GM12878 (cell line): ENCODE results near the gene RAD51AP1. TPM values are rescaled to one million over a fixed set of nuclear protein-coding genes. Genes with fewer than 3 reads are reported as not detected.

ENCODE experiments used
- ATAC-seq: fragments of 200-7000 bp; cut with Tn5 transposase; 3 replicates; pipeline ENCODE4 v1.9.1; 2020; ENCODE audit warnings: mild to moderate bottlenecking, moderate library complexity
- BruUV-seq: library from RNA; stranded (reverse); fragments of 400-500 nt; replicated peaks from 2 replicates; lab custom pipeline; 2021; lab: Mats Ljungman, UMichigan
- CTCF ChIA-PET: fragments of 300-600 bp; sonication (Branson Sonifier 250); formaldehyde crosslinking; extraction: SDS; loops from one replicate; lab custom pipeline; 2021; ENCODE audit warnings: inconsistent platforms; lab: Yijun Ruan, JAX
- POLR2A ChIA-PET: fragments of 350-600 bp; formaldehyde crosslinking; extraction: SDS; loops from one replicate; lab custom pipeline; 2021; ENCODE audit warnings: inconsistent platforms; lab: Charles Lee
- RAD21 ChIA-PET: fragments of 300-600 bp; sonication (Branson Sonifier 250); formaldehyde crosslinking; loops from one replicate; lab custom pipeline; 2023; ENCODE audit warnings: antibody characterized with exemption; ENCODE audit not compliant: unreplicated experiment; lab: Charles Lee
- SMC1A ChIA-PET: fragments of 300-600 bp; sonication (Branson Sonifier 250); formaldehyde crosslinking; loops from one replicate; lab custom pipeline; 2023; ENCODE audit not compliant: unreplicated experiment, uncharacterized antibody; lab: Charles Lee
- DNase-seq: peaks from one replicate; pipeline ENCODE4 v3.0.0-alpha.2; 2011; ENCODE audit warnings: low read depth, low spot score
- FAIRE-seq: peaks from 3 replicates; lab custom pipeline; 2011; peaks lifted over from hg19 to GRCh38; lab: Jason Lieb, UNC
- H2AFZ ChIP-seq: 2 replicates; pipeline ENCODE4 v1.6.0; 2011; ENCODE audit warnings: low read depth, low read length, control low read depth; ENCODE audit not compliant: control insufficient read depth
- H3K27ac ChIP-seq: 2 replicates; pipeline ENCODE4 v1.5.1; 2011; ENCODE audit warnings: control low read depth; ENCODE audit not compliant: control insufficient read depth, insufficient read depth
- H3K27me3 ChIP-seq, 2 experiments: replicated peaks in 1 of 2; 2 replicates each; pipeline versions ENCODE4 v1.6.0 to v1.6.1; 2011; ENCODE audit warnings: low read length in 1 of 2; ENCODE audit not compliant: control insufficient read depth in 2 of 2, insufficient read depth in 2 of 2
- H3K36me3 ChIP-seq, 2 experiments: 2 replicates each; pipeline ENCODE4 v1.5.1; 2011; ENCODE audit warnings: low read length in 1 of 2; ENCODE audit not compliant: control insufficient read depth in 2 of 2, insufficient read depth in 2 of 2
- H3K4me1 ChIP-seq: 2 replicates; pipeline ENCODE4 v1.6.1; 2011; ENCODE audit warnings: mild to moderate bottlenecking, low read length, moderate library complexity, mixed read lengths; ENCODE audit not compliant: control insufficient read depth, insufficient read depth
- H3K4me2 ChIP-seq: 2 replicates; pipeline ENCODE4 v1.6.0; 2011; ENCODE audit warnings: control low read depth; ENCODE audit not compliant: control insufficient read depth, insufficient read depth
- H3K4me3 ChIP-seq: fragments of 200-600 bp; sonication (generic); 2 replicates; pipeline ENCODE4 v1.5.1; 2016
- H3K79me2 ChIP-seq: 2 replicates; pipeline ENCODE4 v1.6.0; 2011; ENCODE audit warnings: low read length; ENCODE audit not compliant: control insufficient read depth, insufficient read depth
- H3K9ac ChIP-seq: 2 replicates; pipeline ENCODE4 v1.8.0; 2011; ENCODE audit warnings: low read length, control low read depth, mixed read lengths; ENCODE audit not compliant: control insufficient read depth, insufficient read depth
- H3K9me3 ChIP-seq: replicated peaks from 3 replicates; pipeline ENCODE4 v1.5.1; 2011; ENCODE audit warnings: mild to moderate bottlenecking, low read length; ENCODE audit not compliant: control insufficient read depth, insufficient read depth
- H4K20me1 ChIP-seq: 2 replicates; pipeline ENCODE4 v1.6.0; 2011; ENCODE audit not compliant: control insufficient read depth, insufficient read depth
- CHD1 ChIP-seq: IDR thresholded peaks from 2 replicates; pipeline ENCODE4 v1.6.1; 2012; ENCODE audit warnings: low read depth, low read length, improper control_type of control experiment
- ESRRA ChIP-seq: IDR thresholded peaks from 2 replicates; pipeline ENCODE4 v1.6.1; 2012; ENCODE audit warnings: mild to moderate bottlenecking, low read length, improper control_type of control experiment
- HCFC1 ChIP-seq: fragments of 150-350 bp; IDR thresholded peaks from 2 replicates; pipeline ENCODE4 v1.6.1; 2014; ENCODE audit warnings: low read length
- IRF3 ChIP-seq: fragments of 450-650 bp; IDR thresholded peaks from 2 replicates; pipeline ENCODE4 v1.6.1; 2014; ENCODE audit warnings: mild to moderate bottlenecking
- NFIC ChIP-seq: IDR thresholded peaks from 2 replicates; pipeline ENCODE4 v1.6.1; 2012; ENCODE audit warnings: low read depth, mild to moderate bottlenecking, inconsistent platforms, low read length, moderate library complexity
- POLR2AphosphoS2 ChIP-seq: IDR thresholded peaks from 2 replicates; pipeline ENCODE4 v1.6.1; 2011; ENCODE audit warnings: low read depth, mild to moderate bottlenecking, low read length, improper control_type of control experiment, moderate library complexity
- RAD51 ChIP-seq: fragments of 450-650 bp; IDR thresholded peaks from 2 replicates; pipeline ENCODE4 v1.6.1; 2016; ENCODE audit warnings: moderate library complexity, mild to moderate bottlenecking, inconsistent platforms
- YY1 ChIP-seq: IDR thresholded peaks from 2 replicates; pipeline ENCODE4 v1.6.1; 2011; ENCODE audit warnings: low read depth, mild to moderate bottlenecking, low read length
- WGBS: methylation state at CpG from one replicate; pipeline ENCODE4 v1.1.6; 2016; ENCODE audit warnings: low lambda C conversion rate; ENCODE audit not compliant: insufficient replicate concordance, insufficient coverage; ENCODE audit errors: missing lambda C conversion rate; 5-methylcytosine and 5-hydroxymethylcytosine counted together
- in situ Hi-C: fragments of 300-500 bp; cut with MboI; formaldehyde crosslinking; loops from 9 replicates; pipeline ENCODE4 v1.14.3; 2018; ENCODE audit warnings: mixed read lengths
- intact Hi-C: fragments of 100-400 bp; cut with micrococcal nuclease; formaldehyde crosslinking; loops from one replicate; pipeline ENCODE4 v1.14.2; 2022; ENCODE audit not compliant: unreplicated experiment
- polyA plus RNA-seq, 11 experiments: library from polyadenylated mRNA; depleted of rRNA in 4 of 11; unstranded in 6 of 11; stranded (reverse) in 5 of 11; fragments of >200 nt; fragmentation: Nextera tagmentation in 4 of 11; fragmentation: Illumina TruSeq in 1 of 11; extraction: Ambion mirVana in 4 of 11; extraction: Trizol in 1 of 11; gene quantifications; 1 replicate in 1 of 11; 2 replicates in 10 of 11; pipeline versions ENCODE4 v1.2.1 to v1.2.3, GENCODE V29; 2011 to 2016; ENCODE audit warnings: inconsistent platforms in 2 of 11, missing spikeins in 2 of 11, low read depth in 1 of 11
- total RNA-seq, 4 experiments: library from RNA; depleted of rRNA in 3 of 4; stranded (reverse); fragments of >200 nt in 3 of 4; fragmentation: Illumina TruSeq in 1 of 4; extraction: Trizol in 1 of 4; gene quantifications; 2 replicates each; pipeline versions ENCODE4 v1.2.1 to v1.2.3, GENCODE V29; 2013 to 2021

Gene RAD51AP1
- total and polyA plus RNA-seq, 10 of the 15 experiments (the other 5 are each of a cell fraction or from before 2014, with no cell fraction given): 22.3 to 86.0 (median 50.9) TPM

GRCh38 chr12:4552191-4552590, 13.5 kb downstream of the RAD51AP1 start:
- no peaks in the 10 kb centered on the region for H3K79me2 ChIP-seq
- no peak overlapping the region for H3K4me2 ChIP-seq
- no peaks in the 10 kb centered on the region for H3K27me3 ChIP-seq
- H3K9ac ChIP-seq: no peak overlapping the region
- H3K27ac ChIP-seq: no peak overlapping the region
- ChIA-PET RAD21 (no interaction called here), POLR2A (no interaction called here), CTCF (interaction anchor here (2.7 kb wide), 1 partner anchor 12 kb away, joined by 10 read pairs; no protein-coding TSS in a partner anchor), SMC1A (interaction anchor here (1.4 kb wide), 1 partner anchor 12 kb away, joined by 8 read pairs; no protein-coding TSS in a partner anchor)
- ATAC-seq: no peak
- no peaks in the 10 kb centered on the region for H4K20me1 ChIP-seq
- intact Hi-C loops (no loop called here), in situ Hi-C loops (no loop called here)
- BruUV-seq: no TSS peak
- 87% methylated on average over 1 of the region's 1 CpG for WGBS
- no peaks in the 10 kb centered on the region for H3K9me3 ChIP-seq
- FAIRE-seq: no peak
- TF ChIP-seq CHD1 (no peak), IRF3 (no peak), HCFC1 (no peak), YY1 (no peak), RAD51 (no peak), POLR2AphosphoS2 (no peak), NFIC (no peak), ESRRA (no peak)
- no peak for DNase-seq
- peaks cover 0 to 16% of the 10 kb centered on the region in 2 experiments; a peak in 3 of 4 replicates for H3K36me3 ChIP-seq
- no peaks in the 10 kb centered on the region for H3K4me1 ChIP-seq
- no peak overlapping the region for H3K4me3 ChIP-seq
- H2AFZ ChIP-seq: no peak overlapping the region
